ENCODE data around the gene PRKD1. TPM values are rescaled to one million over a fixed set of nuclear protein-coding genes. Genes with fewer than 3 reads are reported as not detected.

PRKD1 gene
- total RNA-seq, 1 experiment from 2014 or later = not detected

DNA sequence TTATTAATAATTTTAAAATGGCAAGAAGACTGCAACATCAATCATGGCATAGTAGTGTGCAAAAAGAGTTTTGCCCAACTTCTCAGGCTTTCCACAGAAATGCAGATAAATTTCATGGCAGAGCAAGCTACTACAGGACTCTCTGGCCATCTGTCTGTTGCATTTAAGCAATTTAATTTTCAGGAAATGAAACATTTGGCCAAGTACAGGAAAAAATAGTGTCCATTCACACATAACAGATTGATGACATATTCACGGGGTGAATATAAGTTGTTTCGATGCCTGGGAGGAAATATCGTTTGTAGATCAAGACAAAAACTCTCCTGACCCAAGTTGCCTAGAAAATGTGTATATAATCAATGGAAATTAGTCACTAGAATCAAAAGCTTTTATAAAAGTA is 324.0 kb downstream of the PRKD1 start:
- Histone ChIP-seq H3K9me2 (ENCODE audit: insufficient read depth) (no peaks in the 10 kb centered on the region), H3K4me1 (ENCODE audit: control insufficient read depth in 1 of 2, insufficient read depth in 2 of 2, low read length in 2 of 2) (no peaks in the 10 kb centered on the region), H3K9ac (ENCODE audit: low read length) (no peak overlapping the region), H3K27ac (ENCODE audit: low read depth, low read length) (no peak overlapping the region), H3K4me2 (ENCODE audit: low read length) (no peak overlapping the region), H3K4me3 (replicated peaks in 1 of 2; ENCODE audit: low read depth in 1 of 2, low read length in 2 of 2) (no peak overlapping the region), H3K9me3 (ENCODE audit: control insufficient read depth in 1 of 2, insufficient read depth in 1 of 2, low read depth in 1 of 2, low read length in 2 of 2) (peaks cover 15 to 30% of the 10 kb centered on the region in 2 experiments; a peak in 2 of 4 replicates), H3K36me3 (ENCODE audit: control insufficient read depth in 1 of 2, insufficient read depth in 2 of 2, low read length in 2 of 2) (no peaks in the 10 kb centered on the region), H3K79me2 (ENCODE audit: insufficient read depth, low read length) (no peaks in the 10 kb centered on the region), H4K20me1 (ENCODE audit: insufficient read depth) (no peaks in the 10 kb centered on the region), H3K27me3 (ENCODE audit: insufficient read depth, low read length) (no peaks in the 10 kb centered on the region), H2AFZ (ENCODE audit: low read depth, low read length, poor library complexity, severe bottlenecking) (no peak overlapping the region)
- ChIA-PET RAD21 (ENCODE audit: low non-redundant PET in 1 of 2, low total read pairs in 2 of 2, uncharacterized antibody in 2 of 2, unreplicated experiment in 2 of 2) (no interaction called here), POLR2A (no interaction called here), CTCF (no interaction called here)
- intact Hi-C loops (cut with micrococcal nuclease) = no loop called here
- TF ChIP-seq JUND (IDR thresholded peaks at IDR 0.05) = no peak
- TF ChIP-seq, protein P1, sequence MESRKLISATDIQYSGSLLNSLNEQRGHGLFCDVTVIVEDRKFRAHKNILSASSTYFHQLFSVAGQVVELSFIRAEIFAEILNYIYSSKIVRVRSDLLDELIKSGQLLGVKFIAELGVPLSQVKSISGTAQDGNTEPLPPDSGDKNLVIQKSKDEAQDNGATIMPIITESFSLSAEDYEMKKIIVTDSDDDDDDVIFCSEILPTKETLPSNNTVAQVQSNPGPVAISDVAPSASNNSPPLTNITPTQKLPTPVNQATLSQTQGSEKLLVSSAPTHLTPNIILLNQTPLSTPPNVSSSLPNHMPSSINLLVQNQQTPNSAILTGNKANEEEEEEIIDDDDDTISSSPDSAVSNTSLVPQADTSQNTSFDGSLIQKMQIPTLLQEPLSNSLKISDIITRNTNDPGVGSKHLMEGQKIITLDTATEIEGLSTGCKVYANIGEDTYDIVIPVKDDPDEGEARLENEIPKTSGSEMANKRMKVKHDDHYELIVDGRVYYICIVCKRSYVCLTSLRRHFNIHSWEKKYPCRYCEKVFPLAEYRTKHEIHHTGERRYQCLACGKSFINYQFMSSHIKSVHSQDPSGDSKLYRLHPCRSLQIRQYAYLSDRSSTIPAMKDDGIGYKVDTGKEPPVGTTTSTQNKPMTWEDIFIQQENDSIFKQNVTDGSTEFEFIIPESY (IDR thresholded peaks at IDR 0.05; ENCODE audit: extremely low read depth, insufficient replicate concordance, low read length) = no peak
- TF ChIP-seq RAD21 (IDR thresholded peaks at IDR 0.05; ENCODE audit: low read depth) = no peak
- no peak for TF ChIP-seq SRF (IDR thresholded peaks at IDR 0.05; ENCODE audit: low read depth)
- no peak for TF ChIP-seq YY1 (IDR thresholded peaks at IDR 0.05; ENCODE audit: extremely low read depth, insufficient replicate concordance, low read depth, low read length)
- ATAC-seq (no peak), DNase-seq (ENCODE audit: low read depth, low spot score) (no peak)
- BruUV-seq (replicated peaks) = no TSS peak

DNA sequence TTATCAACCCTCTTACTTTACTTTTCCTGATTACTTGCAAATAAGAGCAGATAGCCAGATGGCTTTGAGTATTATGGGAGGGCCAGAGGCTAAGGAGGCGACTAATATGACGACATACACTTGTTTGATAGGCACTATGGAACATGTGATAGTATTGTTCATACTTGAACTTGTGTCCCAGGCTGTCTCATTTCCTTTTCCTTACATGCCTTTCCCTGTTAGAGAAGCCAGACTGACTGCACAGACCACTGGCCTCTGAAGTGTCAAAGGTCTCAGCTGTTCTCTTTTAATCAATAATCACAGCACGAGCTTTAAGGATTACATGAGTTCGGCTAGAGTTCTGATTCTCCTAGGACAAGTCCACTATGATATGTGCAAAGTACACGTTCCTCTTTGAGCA is 326.0 kb downstream of the PRKD1 start:
- Histone ChIP-seq H4K20me1 (ENCODE audit: insufficient read depth) (no peaks in the 10 kb centered on the region), H3K9me3 (ENCODE audit: control insufficient read depth in 1 of 2, insufficient read depth in 1 of 2, low read depth in 1 of 2, low read length in 2 of 2) (peaks cover 10 to 31% of the 10 kb centered on the region in 2 experiments; a peak in 2 of 4 replicates), H3K79me2 (ENCODE audit: insufficient read depth, low read length) (no peaks in the 10 kb centered on the region), H3K27me3 (ENCODE audit: insufficient read depth, low read length) (no peaks in the 10 kb centered on the region), H3K36me3 (ENCODE audit: control insufficient read depth in 1 of 2, insufficient read depth in 2 of 2, low read length in 2 of 2) (no peaks in the 10 kb centered on the region), H3K27ac (ENCODE audit: low read depth, low read length) (no peak overlapping the region), H3K9me2 (ENCODE audit: insufficient read depth) (no peaks in the 10 kb centered on the region), H3K4me1 (ENCODE audit: control insufficient read depth in 1 of 2, insufficient read depth in 2 of 2, low read length in 2 of 2) (no peaks in the 10 kb centered on the region), H2AFZ (ENCODE audit: low read depth, low read length, poor library complexity, severe bottlenecking) (no peak overlapping the region), H3K4me3 (replicated peaks in 1 of 2; ENCODE audit: low read depth in 1 of 2, low read length in 2 of 2) (no peak overlapping the region), H3K9ac (ENCODE audit: low read length) (no peak overlapping the region), H3K4me2 (ENCODE audit: low read length) (no peak overlapping the region)
- DNase-seq (ENCODE audit: low read depth, low spot score) (no peak), ATAC-seq (no peak)
- RAD21 ChIA-PET (ENCODE audit: low non-redundant PET in 1 of 2, low total read pairs in 2 of 2, uncharacterized antibody in 2 of 2, unreplicated experiment in 2 of 2) = no interaction called here
- TF ChIP-seq POLR2AphosphoS5 (IDR thresholded peaks at IDR 0.05; ENCODE audit: low read depth, low read length) = no peak
- TF ChIP-seq SP1 (IDR thresholded peaks at IDR 0.05; ENCODE audit: low read depth) = no peak
- TF ChIP-seq SIN3A (IDR thresholded peaks at IDR 0.05; ENCODE audit: low read depth) = no peak
- no peak for TF ChIP-seq EGR1 (IDR thresholded peaks at IDR 0.05; ENCODE audit: low read depth)
- no peak for TF ChIP-seq POLR2A (IDR thresholded peaks at IDR 0.05; ENCODE audit: borderline replicate concordance, extremely low read depth, insufficient read depth, insufficient read length)
- no peak for TF ChIP-seq ZNF274 (IDR thresholded peaks at IDR 0.05; ENCODE audit: low read depth, low read length)
- TF ChIP-seq CBX3 (IDR thresholded peaks at IDR 0.05; ENCODE audit: low read depth) = no peak
- TF ChIP-seq, protein P2, sequence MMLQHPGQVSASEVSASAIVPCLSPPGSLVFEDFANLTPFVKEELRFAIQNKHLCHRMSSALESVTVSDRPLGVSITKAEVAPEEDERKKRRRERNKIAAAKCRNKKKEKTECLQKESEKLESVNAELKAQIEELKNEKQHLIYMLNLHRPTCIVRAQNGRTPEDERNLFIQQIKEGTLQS (IDR thresholded peaks at IDR 0.05) = no peak
- no peak for TF ChIP-seq SRF (IDR thresholded peaks at IDR 0.05; ENCODE audit: low read depth)
- no peak for TF ChIP-seq EZH2phosphoT487 (IDR thresholded peaks at IDR 0.05; ENCODE audit: borderline replicate concordance)
- TF ChIP-seq EZH2 (IDR thresholded peaks at IDR 0.05) = no peak
- TF ChIP-seq FOSL1 (IDR thresholded peaks at IDR 0.05; ENCODE audit: low read depth) = no peak
- TF ChIP-seq, protein P3, sequence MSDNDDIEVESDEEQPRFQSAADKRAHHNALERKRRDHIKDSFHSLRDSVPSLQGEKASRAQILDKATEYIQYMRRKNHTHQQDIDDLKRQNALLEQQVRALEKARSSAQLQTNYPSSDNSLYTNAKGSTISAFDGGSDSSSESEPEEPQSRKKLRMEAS (IDR thresholded peaks at IDR 0.05) = no peak
- TF ChIP-seq ELF1 (IDR thresholded peaks at IDR 0.05; ENCODE audit: borderline replicate concordance, low read depth) = no peak
- no TSS peak for BruUV-seq (replicated peaks)
- POLR2A ChIA-PET = no interaction called here
- intact Hi-C loops (cut with micrococcal nuclease) = no loop called here
- CTCF ChIA-PET = no interaction called here

All from HCT116 (cell line).